Measurements from ENCODE around the gene DHX32. TPM values are rescaled to one million over a fixed set of nuclear protein-coding genes. Genes with fewer than 3 reads are reported as not detected.
A peak's percentile ranks its signal among the peaks of the same experiment; 100 is the strongest.

Gene DHX32
- total RNA-seq, 1 donor from 2014 or later: 27.4 TPM

GRCh38 chr10:125795128-125795527, 86.0 kb downstream of the DHX32 start:
- Histone ChIP-seq H3K36me3 (peaks cover 37 to 72% of the 10 kb centered on the region in 2 donors), H3K27ac (no peak overlapping the region), H3K27me3 (no peaks in the 10 kb centered on the region), H3K4me1 (no peaks in the 10 kb centered on the region), H3K4me3 (no peak overlapping the region), H3K9me3 (no peaks in the 10 kb centered on the region)
- TF ChIP-seq CTCF (IDR thresholded peaks at IDR 0.05): no peak
- intact Hi-C loops (cut with DNase I): no loop called here
- DNase-seq (ENCODE audit: low spot score in 2 of 2): peak in 1 of 2 donors; percentile 52

GRCh38 chr10:125792342-125793300, 88.5 kb downstream of the DHX32 start:
- DNase-seq (ENCODE audit: low spot score in 2 of 2): peak in 1 of 2 donors; percentile 34
- no peak overlapping the region for H3K4me3 ChIP-seq
- no peak for TF ChIP-seq CTCF (IDR thresholded peaks at IDR 0.05)
- H3K36me3 ChIP-seq: peaks cover 43 to 70% of the 10 kb centered on the region in 2 donors
- H3K27me3 ChIP-seq: no peaks in the 10 kb centered on the region
- intact Hi-C loops (cut with DNase I): no loop called here
- H3K27ac ChIP-seq: no peak overlapping the region
- no peaks in the 10 kb centered on the region for H3K4me1 ChIP-seq
- no peaks in the 10 kb centered on the region for H3K9me3 ChIP-seq

GRCh38 chr10:125788156-125789034, 92.7 kb downstream of the DHX32 start:
- TF ChIP-seq CTCF (IDR thresholded peaks at IDR 0.05): no peak
- no peaks in the 10 kb centered on the region for H3K4me1 ChIP-seq
- H3K4me3 ChIP-seq: no peak overlapping the region
- H3K36me3 ChIP-seq: peaks cover 22 to 42% of the 10 kb centered on the region in 2 donors
- no peaks in the 10 kb centered on the region for H3K27me3 ChIP-seq
- intact Hi-C loops (cut with DNase I): no loop called here
- DNase-seq (ENCODE audit: low spot score in 2 of 2): peak in 1 of 2 donors; percentile 55
- H3K27ac ChIP-seq: no peak overlapping the region
- no peaks in the 10 kb centered on the region for H3K9me3 ChIP-seq

Other genes starting within 250 kb of the DHX32 start
- not detected for gene TEX36, start 198.1 kb downstream of the DHX32 start, total RNA-seq
- 0.53 TPM for gene EDRF1, start 161.6 kb downstream of the DHX32 start, total RNA-seq
- gene MMP21, start 105.5 kb downstream of the DHX32 start, total RNA-seq: not detected
- gene UROS, start 58.0 kb downstream of the DHX32 start, total RNA-seq: 38.1 TPM
- gene BCCIP, start 57.7 kb downstream of the DHX32 start, total RNA-seq: 4.7 TPM
- gene FANK1, start 15.3 kb upstream of the DHX32 start, total RNA-seq: not detected

Measured in ascending aorta (tissue), 2 donors.